Measurements from ENCODE around the gene HIP1. TPM values are rescaled to one million over a fixed set of nuclear protein-coding genes. Genes with fewer than 3 reads are reported as not detected.
"Not testable (repeated sequence)": the region's sequence is repeated elsewhere in the genome, so short reads cannot be mapped to it uniquely, and the experiment has no call there.

HIP1 gene
- total RNA-seq, 1 donor from 2014 or later, result 18.0 TPM

DNA sequence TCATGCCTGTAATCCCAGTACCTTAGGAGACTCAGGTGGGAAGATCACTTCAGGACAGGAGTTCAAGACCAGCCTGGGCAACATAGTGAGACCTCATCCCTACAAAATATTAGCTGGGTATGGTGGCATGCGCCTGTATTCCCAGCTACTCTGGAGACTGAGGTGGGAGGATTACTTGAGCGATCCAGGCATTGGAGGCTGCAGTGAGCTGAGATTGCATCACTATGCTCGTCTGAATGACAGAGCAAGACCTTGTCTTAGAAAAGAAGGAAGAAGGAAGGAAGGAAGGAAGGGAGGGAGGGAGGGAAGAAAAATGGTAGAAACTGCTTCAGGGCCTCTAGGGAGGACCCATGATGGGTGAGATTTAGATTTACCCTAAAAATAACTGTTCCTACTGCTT is 134.3 kb downstream of the HIP1 start:
- DNase-seq (ENCODE audit: missing footprints) (no peak), ATAC-seq (no peak)
- intact Hi-C loops (cut with DNase I), result no loop called here

DNA sequence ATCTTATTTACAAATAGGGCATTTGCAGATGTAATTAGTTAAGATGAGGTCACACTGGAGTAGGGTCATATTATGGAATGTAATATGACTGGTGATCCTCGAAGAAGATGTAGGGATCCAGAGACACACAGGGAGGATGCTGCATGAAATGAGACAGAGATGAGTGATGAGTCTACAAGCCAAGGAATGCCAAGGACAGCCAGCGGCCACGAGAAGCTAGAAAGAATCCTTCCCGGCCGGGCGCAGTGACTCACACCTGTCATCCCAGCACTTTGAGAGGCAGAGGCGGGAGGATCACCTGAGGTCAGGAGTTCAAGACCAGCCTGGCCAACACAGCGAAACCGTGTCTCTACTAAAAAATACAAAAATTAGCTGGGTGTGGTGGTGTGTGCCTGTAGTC is 135.9 kb downstream of the HIP1 start:
- DNase-seq (ENCODE audit: missing footprints); ATAC-seq; intact Hi-C loops (cut with DNase I): not testable (repeated sequence)

DNA sequence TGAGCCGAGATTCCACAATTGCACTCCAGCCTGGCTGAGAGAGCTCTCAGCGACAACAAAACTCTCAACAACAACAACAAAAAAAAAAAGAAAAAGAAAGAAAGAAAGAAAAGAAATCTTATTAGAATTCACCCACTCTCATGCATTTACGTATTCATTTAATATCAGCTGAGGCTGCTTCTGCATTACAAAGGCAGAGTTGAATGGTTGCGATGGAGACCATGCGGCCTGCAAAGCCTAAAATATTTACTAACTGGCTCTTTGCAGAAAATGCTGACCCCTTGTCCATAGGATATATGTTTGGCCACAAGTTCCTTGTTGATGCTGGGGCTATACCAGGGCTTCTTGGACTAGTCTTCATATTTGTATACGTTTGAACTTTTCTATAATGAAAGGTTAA is 137.2 kb downstream of the HIP1 start:
- no peak for ATAC-seq
- no peak for DNase-seq (ENCODE audit: missing footprints)
- intact Hi-C loops (cut with DNase I), result no loop called here

DNA sequence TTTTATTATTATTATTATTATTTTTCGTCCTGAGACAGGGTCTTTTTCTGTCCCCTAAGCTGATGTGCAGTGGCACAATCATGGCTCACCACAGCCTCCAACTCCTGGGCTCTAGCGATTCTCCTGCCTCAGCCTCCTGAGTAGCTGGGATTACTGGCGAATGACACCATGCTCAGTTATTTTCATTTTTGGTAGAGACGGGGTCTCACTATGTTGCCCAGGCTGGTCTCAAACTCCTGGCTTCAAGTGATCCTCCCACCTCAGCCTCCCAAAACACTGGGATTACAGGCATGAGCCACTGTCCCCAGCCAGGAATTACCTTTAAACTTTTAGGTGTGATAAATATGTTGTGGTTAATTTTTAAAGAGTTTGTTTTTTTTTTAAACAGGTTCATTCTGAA is 138.0 kb downstream of the HIP1 start:
- intact Hi-C loops (cut with DNase I); ATAC-seq; DNase-seq (ENCODE audit: missing footprints): not testable (repeated sequence)

DNA sequence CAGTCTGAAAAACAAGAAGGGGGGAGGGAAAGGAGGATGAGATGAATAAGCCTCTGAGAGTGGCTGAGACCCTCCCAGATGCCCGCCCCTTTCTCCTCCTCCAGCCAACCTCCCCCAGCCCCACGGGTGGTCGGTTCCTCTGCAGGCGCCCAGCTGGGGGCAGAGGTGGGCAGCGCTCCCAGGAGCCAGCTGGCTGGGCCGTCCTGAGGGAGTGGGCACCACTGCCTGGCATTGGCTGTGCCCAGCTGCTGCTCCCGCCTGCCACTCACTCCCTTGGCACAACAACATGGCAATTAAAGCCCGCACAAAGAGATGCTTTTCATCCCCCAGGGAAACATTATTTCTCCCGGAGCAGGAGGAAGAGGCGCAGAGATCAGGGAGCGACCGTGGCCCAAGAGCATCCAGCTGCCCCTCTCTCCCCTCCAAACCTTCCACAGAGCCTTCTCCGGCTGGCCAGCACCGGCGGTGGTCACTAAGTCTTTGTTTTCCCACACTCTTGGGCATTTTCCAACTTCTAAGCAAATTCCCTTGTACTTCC is 139.4 kb downstream of the HIP1 start:
- DNase-seq (ENCODE audit: missing footprints), result no peak
- ATAC-seq, result peak; percentile 44
- intact Hi-C loops (cut with DNase I), result no loop called here

DNA sequence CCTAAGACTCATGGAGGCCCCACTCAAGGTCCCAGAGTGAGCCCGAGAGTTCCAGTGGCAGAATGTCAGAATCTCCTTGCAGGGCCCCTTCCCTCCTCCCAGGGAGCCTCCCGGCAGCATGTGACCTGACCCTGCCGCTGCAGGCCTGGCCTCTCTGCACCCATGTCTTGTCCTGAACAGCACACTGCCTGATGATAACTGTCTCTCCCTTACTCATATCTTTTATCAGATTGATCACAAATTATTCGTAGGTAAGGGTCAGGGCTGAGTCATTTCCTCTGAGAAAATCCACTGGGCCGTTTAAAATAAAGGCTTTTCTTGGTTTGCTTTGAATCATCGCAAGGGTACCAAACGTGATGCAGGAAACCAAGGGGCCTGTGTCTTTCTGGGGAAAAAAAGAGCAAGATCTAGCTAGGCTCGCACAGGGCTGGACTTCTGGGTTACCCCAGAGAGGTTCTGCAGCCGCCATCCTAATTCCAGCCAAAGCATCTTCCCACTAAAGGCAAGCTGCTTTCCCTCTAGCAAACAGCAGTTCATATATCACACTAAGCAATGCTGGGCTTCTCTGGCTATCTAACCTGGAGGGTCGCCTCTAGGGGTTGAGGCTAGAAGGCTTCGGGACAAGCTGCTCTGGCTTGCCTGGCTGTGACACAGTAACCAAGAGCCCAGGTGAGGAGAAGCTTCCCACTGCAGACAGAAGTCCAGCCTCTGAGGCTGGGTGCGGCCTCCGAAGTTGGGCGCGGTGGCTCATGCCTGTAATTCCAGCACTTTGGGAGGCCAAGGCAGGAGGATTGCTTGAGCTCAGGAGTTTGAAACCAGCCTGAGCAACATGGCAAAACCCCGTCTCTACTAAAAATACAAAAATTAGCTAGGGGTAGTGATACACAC is 141.8 kb downstream of the HIP1 start:
- DNase-seq (ENCODE audit: missing footprints), result no peak
- intact Hi-C loops (cut with DNase I), result no loop called here
- no peak for ATAC-seq

DNA sequence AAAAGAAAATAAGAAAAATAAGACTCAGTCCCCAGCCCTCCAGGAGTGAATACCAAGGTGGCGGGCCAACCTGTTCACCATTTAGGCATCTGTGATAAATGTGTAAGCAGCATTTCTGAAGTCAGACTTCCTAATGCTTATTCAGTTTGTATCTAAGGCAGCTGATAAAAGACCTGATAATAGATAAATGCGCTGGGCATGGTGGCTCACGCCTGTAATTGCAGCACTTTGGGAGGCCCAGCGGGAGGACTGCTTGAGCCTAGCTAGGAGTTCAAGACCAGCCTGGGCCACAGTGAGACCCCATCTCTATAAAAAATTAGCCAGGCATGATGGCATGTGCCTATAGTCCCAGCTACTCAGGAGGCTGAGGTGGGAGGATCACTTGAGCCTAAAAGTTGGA is 143.0 kb downstream of the HIP1 start:
- DNase-seq (ENCODE audit: missing footprints), result no peak
- no peak for ATAC-seq
- intact Hi-C loops (cut with DNase I), result no loop called here

DNA sequence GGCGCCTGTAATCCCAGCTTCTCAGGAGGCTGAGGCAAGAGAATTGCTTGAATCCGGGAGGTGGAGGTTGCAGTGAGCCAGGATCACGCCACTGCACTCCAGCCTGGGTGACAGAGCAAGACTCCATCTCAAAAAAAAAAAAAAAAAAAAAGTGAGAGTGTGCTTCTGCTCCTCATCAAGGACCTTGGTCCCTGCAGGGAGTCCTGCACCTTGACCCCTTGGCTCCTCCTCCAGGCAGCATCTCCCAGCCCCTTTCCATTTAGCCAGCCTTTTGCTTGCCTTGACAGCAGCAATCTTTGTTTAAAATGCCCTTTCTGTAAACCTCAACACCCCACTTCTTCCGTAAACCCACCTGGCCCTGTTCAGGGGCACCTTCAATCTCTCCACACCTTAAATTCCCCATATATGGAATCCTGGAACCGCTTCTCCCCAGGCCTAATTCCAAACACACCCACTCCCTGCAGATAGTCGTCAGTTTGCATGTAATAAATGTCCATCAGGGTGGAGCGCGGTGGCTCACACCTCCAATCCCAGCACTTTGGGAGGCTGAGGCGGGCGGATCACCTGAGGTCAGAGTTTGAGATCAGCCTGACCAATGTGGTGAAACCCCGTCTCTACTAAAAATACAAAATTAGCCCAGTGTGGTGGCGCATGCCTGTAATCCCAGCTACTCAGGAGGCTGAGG is 145.1 kb downstream of the HIP1 start:
- intact Hi-C loops (cut with DNase I); DNase-seq (ENCODE audit: missing footprints); ATAC-seq: not testable (repeated sequence)

DNA sequence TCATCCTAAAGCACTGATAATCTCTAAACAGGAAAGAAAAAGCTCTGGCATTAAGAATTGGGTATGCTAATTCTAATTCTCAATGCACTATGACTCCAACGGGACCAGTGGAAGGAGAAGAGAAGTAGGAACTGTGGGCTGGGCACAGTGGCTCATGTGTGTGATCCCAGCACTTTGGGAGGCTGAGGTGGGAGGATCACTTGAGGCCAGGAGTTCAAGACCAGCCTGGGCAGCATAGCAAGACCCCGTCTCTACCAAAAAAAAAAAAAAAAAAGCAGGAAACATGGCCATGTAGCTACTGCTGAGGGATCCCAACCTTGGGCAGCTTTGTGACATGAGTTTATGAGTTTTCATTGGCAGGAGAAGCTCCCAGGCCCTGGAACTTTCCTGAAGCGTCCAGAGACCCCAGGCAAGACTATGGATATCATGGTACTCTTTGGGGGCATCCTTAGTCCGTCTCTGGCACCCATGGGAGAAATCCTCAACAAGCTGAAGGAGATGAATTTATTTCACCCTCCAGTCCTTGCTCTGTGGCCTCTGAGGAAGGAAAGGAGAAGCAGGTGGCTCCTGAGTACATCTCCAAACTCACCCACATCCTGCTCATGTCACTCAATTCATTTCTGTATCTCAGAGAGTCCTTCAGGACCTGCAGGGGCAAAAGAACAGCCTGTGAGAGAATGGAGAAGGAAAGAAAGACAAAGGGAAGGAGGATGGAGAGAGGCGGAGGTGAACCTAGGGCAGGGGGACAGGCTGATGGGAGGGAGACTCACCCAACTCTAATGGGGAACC is 147.1 kb downstream of the HIP1 start:
- ATAC-seq (no peak), DNase-seq (ENCODE audit: missing footprints) (no peak)
- intact Hi-C loops (cut with DNase I), result no loop called here

DNA sequence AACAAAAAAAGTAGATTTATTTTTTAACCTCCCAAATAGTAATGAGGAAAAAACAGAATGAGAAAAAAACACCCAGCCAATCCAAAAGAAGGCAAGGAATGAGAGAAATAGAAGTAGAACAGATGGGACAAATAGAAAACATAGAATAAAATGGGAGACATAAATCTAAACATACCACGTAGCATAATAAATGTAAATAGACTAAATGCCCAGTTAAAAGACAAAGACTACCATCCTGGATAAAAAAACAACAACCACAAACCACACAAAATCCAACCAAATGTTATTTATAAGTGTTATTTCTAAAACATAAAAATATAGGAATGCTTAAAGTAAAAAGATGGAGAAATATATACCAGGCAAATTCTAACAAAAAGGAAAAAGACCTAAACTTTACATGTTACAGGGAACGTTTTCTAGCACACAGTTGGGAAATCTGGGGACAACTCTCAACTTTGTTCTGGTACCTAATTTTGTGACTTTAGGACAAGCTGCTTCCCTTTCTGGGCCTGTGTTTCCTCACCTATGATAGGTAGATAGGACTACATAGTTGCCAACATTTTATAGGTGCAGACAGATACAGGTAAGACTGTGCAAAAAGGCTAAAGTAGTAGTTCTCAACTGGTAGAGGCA is 148.3 kb downstream of the HIP1 start:
- no peak for DNase-seq (ENCODE audit: missing footprints)
- intact Hi-C loops (cut with DNase I), result no loop called here
- ATAC-seq, result no peak

DNA sequence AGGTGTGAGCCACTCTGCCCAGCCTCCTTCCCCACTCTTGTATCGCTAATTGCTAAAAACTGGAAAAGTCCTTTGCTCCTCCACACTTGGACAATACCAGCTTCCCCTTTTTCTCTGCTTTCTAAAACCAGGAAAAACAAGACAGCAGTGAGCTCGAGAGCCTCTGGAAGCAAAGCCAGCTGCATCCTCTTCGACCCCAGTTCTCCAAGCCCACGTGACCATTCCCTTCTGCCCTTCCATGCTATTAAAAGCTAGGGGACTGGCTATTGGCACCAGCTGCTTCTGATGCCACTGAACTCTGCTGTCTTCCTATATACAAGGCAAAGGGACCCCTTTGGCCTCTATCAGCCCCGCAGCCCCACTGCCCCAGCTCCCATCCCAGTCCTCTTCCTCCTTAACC is 154.4 kb downstream of the HIP1 start:
- intact Hi-C loops (cut with DNase I), result no loop called here
- ATAC-seq (peak; percentile 26), DNase-seq (ENCODE audit: missing footprints) (no peak)

DNA sequence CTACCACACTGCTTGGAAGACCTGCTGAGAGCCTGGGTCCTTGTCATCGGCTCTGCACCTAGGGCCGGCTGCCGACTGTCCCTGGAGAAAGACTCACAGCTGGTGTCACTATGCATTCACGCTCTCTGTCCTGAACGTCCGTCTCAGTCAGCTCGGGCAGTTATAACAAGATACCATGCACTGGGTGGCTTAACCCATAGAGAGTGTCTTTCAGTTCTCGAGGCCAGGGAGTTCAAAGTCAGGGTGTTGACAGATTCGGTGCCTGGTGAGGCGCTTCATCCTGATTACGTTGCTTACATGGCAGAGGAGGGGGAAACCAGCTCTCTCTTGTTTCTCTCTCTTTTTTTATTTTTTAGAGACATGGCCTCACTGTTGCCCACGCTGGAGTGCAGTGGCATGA is 155.5 kb downstream of the HIP1 start:
- intact Hi-C loops (cut with DNase I), result no loop called here
- ATAC-seq (no peak), DNase-seq (ENCODE audit: missing footprints) (no peak)

DNA sequence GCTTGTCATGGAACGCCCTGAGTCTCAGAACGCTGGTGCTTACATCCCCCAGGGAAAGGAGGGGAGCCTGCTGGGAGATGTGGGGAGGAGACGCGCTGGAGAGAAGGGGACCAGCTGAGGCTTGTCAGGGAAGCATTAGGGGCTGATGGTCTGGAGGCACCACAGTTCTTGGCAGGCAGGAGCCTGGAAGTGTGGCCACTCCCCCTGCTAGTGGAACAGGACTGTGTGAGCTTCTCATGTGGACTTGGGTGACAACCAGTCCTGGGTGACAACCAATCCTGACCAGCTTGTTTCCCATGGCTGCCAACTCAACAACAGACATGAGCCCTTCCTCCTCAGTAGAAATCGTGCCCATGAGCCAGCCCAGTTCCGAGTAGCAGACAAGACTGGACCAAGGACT is 158.8 kb downstream of the HIP1 start:
- DNase-seq (ENCODE audit: missing footprints) (peak; percentile 43), ATAC-seq (no peak)
- intact Hi-C loops (cut with DNase I), result no loop called here

DNA sequence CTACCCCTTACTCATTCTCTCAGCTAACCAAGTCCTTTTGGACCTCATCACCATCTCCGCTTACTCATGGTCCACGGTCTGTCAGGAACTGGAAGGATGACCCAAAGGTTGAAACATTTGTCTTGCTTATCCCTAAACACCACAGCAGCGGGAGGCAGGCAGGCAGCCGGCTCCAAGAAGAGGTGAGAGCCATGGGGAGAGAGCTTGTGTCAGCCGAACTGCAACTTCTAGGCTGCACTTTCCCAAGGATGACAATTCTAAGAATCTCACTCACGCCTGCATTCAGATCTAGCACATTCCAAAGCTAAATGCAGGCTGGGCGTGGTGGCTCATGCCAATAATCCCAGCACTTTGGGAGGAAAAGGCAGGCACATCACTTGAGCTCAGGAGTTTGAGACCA is 160.7 kb downstream of the HIP1 start:
- intact Hi-C loops (cut with DNase I), result no loop called here
- DNase-seq (ENCODE audit: missing footprints), result peak; percentile 9
- no peak for ATAC-seq

DNA sequence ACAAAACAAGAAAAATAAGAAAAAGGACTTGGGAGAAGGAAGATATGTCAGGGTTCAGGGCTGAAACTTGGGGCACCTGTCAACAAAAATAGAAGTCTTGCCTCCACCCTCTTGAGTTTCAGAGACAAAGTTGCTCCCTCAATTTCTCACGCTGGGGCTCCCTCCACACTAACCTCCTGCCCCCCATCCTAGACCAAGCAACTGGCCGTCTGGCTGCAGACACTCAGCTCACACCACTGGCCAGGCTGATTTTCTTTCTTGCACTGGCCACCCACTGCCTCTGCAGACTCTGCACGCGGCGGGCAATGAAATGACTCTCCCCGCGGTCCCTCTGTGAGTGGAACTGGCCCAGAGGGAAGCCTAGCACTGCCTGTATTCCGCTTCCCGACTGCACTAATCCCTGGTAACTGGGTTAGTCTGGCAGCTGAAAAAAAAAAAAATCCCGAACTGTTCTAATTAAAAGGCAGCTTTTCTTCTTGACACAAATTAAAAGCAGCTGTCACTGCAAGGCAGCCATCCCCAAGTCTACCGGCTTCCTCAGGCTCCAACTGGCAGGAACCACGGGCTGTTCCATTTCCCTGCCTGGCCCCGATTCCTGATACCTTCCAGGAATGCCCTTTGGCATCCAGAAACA is 163.1 kb downstream of the HIP1 start:
- DNase-seq (ENCODE audit: missing footprints) (peak; percentile 8), ATAC-seq (no peak)
- intact Hi-C loops (cut with DNase I), result no loop called here

DNA sequence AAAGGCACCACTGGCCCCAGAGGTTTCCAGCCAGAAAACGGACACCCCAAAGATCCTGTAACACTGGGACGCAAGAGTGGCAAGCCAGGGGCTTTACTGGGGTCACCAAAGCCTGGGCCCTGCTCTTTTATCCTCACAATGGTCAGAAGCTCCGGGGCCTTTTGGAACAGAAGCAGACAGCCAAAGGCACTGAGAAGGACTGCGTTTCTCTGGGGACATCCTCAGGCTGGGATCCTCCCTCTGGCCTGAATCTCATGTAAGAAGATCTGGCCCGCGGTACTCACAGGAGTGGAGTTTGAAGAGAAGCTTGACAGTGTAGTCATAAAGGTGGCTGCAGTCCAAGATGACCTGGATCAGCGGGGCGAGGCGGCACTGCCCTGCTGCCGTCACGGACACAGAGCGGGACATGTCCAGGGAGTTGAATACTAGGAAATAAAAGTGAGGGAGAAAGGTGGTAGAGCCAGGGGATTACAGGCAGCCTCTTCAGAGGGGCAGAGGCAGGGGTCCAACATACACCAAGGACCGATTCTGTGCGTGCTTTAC is 165.2 kb downstream of the HIP1 start:
- ATAC-seq, result no peak

DNA sequence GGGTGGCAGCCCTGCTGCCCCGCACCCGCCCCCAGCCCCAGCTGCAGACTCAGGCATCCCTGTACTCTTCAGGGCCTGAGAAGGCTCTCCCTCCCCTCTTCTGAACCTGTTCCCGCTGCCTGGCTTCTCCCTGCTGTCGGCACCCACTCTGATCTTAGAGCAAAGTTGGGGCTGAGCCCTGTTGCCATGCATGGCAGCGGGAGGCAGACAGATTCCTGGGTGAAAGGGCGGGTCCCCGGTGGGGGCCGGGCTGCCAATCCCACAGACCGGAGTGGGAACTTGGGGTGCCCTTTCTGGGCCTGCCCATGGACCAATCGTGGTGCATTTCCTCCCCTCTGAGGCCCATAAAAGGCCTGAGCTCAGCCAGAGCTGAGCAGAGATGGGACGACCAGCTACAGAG is 165.9 kb downstream of the HIP1 start:
- ATAC-seq (no peak), DNase-seq (ENCODE audit: missing footprints) (peak; percentile 9)
- intact Hi-C loops (cut with DNase I), result no loop called here

More for the DNA sequence above, 165.2 kb downstream of the HIP1 start:
- intact Hi-C loops (cut with DNase I), result no loop called here
- DNase-seq (ENCODE audit: missing footprints), result peak; percentile 55

DNA sequence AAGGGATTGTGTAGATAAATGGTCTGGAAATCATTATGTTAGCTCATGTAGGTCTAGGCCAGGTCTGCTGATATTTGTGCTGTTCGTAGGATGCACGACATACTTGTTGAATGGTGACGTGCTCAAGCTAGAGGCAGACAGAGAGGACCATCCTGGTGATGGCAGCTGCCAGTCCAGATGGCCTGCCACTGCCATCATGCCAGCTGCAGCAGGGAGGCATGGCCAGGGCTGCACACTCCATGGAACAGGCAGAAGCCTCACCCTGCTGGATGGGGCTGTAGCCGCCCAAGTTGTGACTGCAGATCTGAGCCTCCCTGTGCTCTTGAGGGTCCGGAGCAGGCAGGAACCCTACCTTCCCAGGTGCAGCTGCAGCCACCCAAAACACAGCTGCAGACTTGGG is 166.3 kb downstream of the HIP1 start:
- ATAC-seq (no peak), DNase-seq (ENCODE audit: missing footprints) (peak; percentile 33)
- intact Hi-C loops (cut with DNase I), result no loop called here

Data from Right ventricle myocardium inferior (tissue), 1 donor.